Esophagus muscularis mucosa (tissue), 3 donors: Measurements from ENCODE around the gene ZNF582.

Experiments used
- CTCF ChIP-seq, 3 experiments: fragments of 200-600 bp in 2 of 3; fragments of 450-650 bp in 1 of 3; sonication (generic) in 2 of 3; IDR thresholded peaks; one replicate each; pipeline ENCODE4 v1.5.1; 2017 to 2019; ENCODE audit warnings: antibody characterized with exemption in 3 of 3, mild to moderate bottlenecking in 2 of 3, moderate library complexity in 1 of 3
- POLR2A ChIP-seq: fragments of 450-650 bp; IDR thresholded peaks from one replicate; pipeline ENCODE4 v1.6.1; 2017; ENCODE audit warnings: antibody characterized with exemption, moderate library complexity, mild to moderate bottlenecking, low read depth

- TF ChIP-seq POLR2A (no peak), CTCF (IDR thresholded peaks at IDR 0.05) (no peak)
Observed at GRCh38 chr19:56400485-56400884, 7.2 kb upstream of the ZNF582 start.
